Body of pancreas (tissue), 4 donors: ENCODE results near the gene SMPDL3B. TPM values are rescaled to one million over a fixed set of nuclear protein-coding genes. Genes with fewer than 3 reads are reported as not detected.

ENCODE experiments used
- ATAC-seq: fragments of 150-250 bp; one replicate; pipeline ENCODE4 v1.9.1; 2016
- DNase-seq, 4 donors: peaks; one replicate each; pipeline ENCODE4 v3.0.0-alpha.2; 2019
- H3K27ac ChIP-seq, 4 donors: fragments of 200-600 bp; sonication (generic); 1 replicate in 3 of 4; 2 replicates in 1 of 4; pipeline versions ENCODE4 v1.5.1 to v1.6.1; 2016 to 2019; ENCODE audit warnings: mild to moderate bottlenecking in 1 of 4, mixed read lengths in 1 of 4, moderate library complexity in 1 of 4
- H3K27me3 ChIP-seq, 2 donors: fragments of 200-600 bp; sonication (generic); one replicate each; pipeline ENCODE4 v1.6.0; 2016; ENCODE audit warnings: mild to moderate bottlenecking in 1 of 2
- H3K36me3 ChIP-seq, 2 donors: fragments of 200-600 bp; sonication (generic); replicated peaks in 1 of 2; 2 replicates each; pipeline ENCODE4 v1.5.1; 2016; ENCODE audit warnings: low read depth in 2 of 2; ENCODE audit not compliant: insufficient read depth in 1 of 2
- H3K4me1 ChIP-seq: fragments of 200-600 bp; sonication (generic); one replicate; pipeline ENCODE4 v1.6.0; 2016
- H3K4me3 ChIP-seq, 2 donors: fragments of 200-600 bp; sonication (generic); 1 replicate in 1 of 2; 2 replicates in 1 of 2; pipeline ENCODE4 v1.5.1; 2016 to 2019
- H3K9me3 ChIP-seq, 3 donors: fragments of 200-600 bp; sonication (generic); 1 replicate in 2 of 3; 2 replicates in 1 of 3; pipeline ENCODE4 v1.5.1; 2016
- CTCF ChIP-seq, 7 experiments: fragments of 450-650 bp in 4 of 7; fragments of 200-600 bp in 3 of 7; sonication (generic) in 3 of 7; IDR thresholded peaks; one replicate each; pipeline ENCODE4 v1.5.1; 2016 to 2019; ENCODE audit warnings: antibody characterized with exemption in 7 of 7
- POLR2A ChIP-seq, 3 donors: fragments of 450-650 bp; IDR thresholded peaks; one replicate each; pipeline ENCODE4 v1.6.1; 2016; ENCODE audit warnings: antibody characterized with exemption in 3 of 3, mild to moderate bottlenecking in 2 of 3
- WGBS, 2 donors: methylation state at CpG; one replicate each; pipeline ENCODE4 v1.1.5; 2017; 5-methylcytosine and 5-hydroxymethylcytosine counted together
- intact Hi-C: fragments of 100-400 bp; cut with DNase I; formaldehyde crosslinking; loops from one replicate; pipeline ENCODE4 v1.15.1; 2023
- total RNA-seq, 2 donors: library from RNA; depleted of rRNA; stranded (reverse); fragments of >200 nt; gene quantifications; one replicate each; pipeline ENCODE4 v1.1.0, GENCODE V29; 2016

Gene SMPDL3B
- total RNA-seq, 2 donors from 2014 or later: 18.8 to 28.0 TPM

GRCh38 chr1:27952147-27952546 lies 17.3 kb downstream of the SMPDL3B start:
- no peaks in the 10 kb centered on the region for H3K9me3 ChIP-seq
- 43 to 47% methylated on average over 3 of the region's 3 CpGs for WGBS, 2 donors
- no peak overlapping the region for H3K27ac ChIP-seq
- no peaks in the 10 kb centered on the region for H3K36me3 ChIP-seq
- H3K27me3 ChIP-seq: no peaks in the 10 kb centered on the region
- no peak overlapping the region for H3K4me3 ChIP-seq
- intact Hi-C loops: no loop called here
- TF ChIP-seq CTCF (IDR thresholded peaks at IDR 0.05) (no peak), POLR2A (IDR thresholded peaks at IDR 0.05) (no peak)
- no peak for ATAC-seq
- no peak for DNase-seq
- H3K4me1 ChIP-seq: no peaks in the 10 kb centered on the region

- no peaks in the 10 kb centered on the region for H3K27me3 ChIP-seq
- no peak for DNase-seq
- H3K9me3 ChIP-seq: no peaks in the 10 kb centered on the region
- H3K36me3 ChIP-seq: no peaks in the 10 kb centered on the region
- WGBS, 2 donors: 93 to 94% methylated on average over 10 of the region's 10 CpGs
- no peak overlapping the region for H3K27ac ChIP-seq
- TF ChIP-seq CTCF (IDR thresholded peaks at IDR 0.05): no peak
- TF ChIP-seq POLR2A (IDR thresholded peaks at IDR 0.05): no peak
- H3K4me3 ChIP-seq: no peak overlapping the region
- intact Hi-C loops: no loop called here
- peaks cover 3% of the 10 kb centered on the region for H3K4me1 ChIP-seq
- ATAC-seq: no peak
Observed at GRCh38 chr1:27954186-27954585, 19.4 kb downstream of the SMPDL3B start.

- 82 to 84% methylated on average over 6 of the region's 6 CpGs for WGBS, 2 donors
- H3K27ac ChIP-seq: no peak overlapping the region
- intact Hi-C loops: no loop called here
Observed at GRCh38 chr1:27955076-27955475, 20.3 kb downstream of the SMPDL3B start.

GRCh38 chr1:27956761-27957160 lies 22.0 kb downstream of the SMPDL3B start:
- intact Hi-C loops: no loop called here
- DNase-seq (no peak), ATAC-seq (no peak)
- TF ChIP-seq CTCF (IDR thresholded peaks at IDR 0.05): no peak
- no peak for TF ChIP-seq POLR2A (IDR thresholded peaks at IDR 0.05)
- 81 to 87% methylated on average over 6 of the region's 6 CpGs for WGBS, 2 donors
- Histone ChIP-seq H3K27ac (no peak overlapping the region), H3K4me3 (no peak overlapping the region), H3K27me3 (no peaks in the 10 kb centered on the region), H3K9me3 (no peaks in the 10 kb centered on the region), H3K4me1 (peaks cover 20% of the 10 kb centered on the region), H3K36me3 (no peaks in the 10 kb centered on the region)

More at GRCh38 chr1:27955076-27955475, 20.3 kb downstream of the SMPDL3B start:
- Histone ChIP-seq H3K4me3 (no peak overlapping the region), H3K4me1 (peaks cover 6% of the 10 kb centered on the region), H3K27me3 (no peaks in the 10 kb centered on the region), H3K9me3 (no peaks in the 10 kb centered on the region), H3K36me3 (no peaks in the 10 kb centered on the region)
- no peak for ATAC-seq
- no peak for DNase-seq
- TF ChIP-seq CTCF (IDR thresholded peaks at IDR 0.05) (no peak), POLR2A (IDR thresholded peaks at IDR 0.05) (no peak)

- H3K36me3 ChIP-seq: no peaks in the 10 kb centered on the region
- no peak for ATAC-seq
- no peaks in the 10 kb centered on the region for H3K9me3 ChIP-seq
- intact Hi-C loops: no loop called here
- H3K27ac ChIP-seq: no peak overlapping the region
- H3K4me1 ChIP-seq: peaks cover 26% of the 10 kb centered on the region
- 79 to 83% methylated on average over 5 of the region's 5 CpGs for WGBS, 2 donors
- TF ChIP-seq CTCF (IDR thresholded peaks at IDR 0.05): no peak
- TF ChIP-seq POLR2A (IDR thresholded peaks at IDR 0.05): no peak
- H3K27me3 ChIP-seq: no peaks in the 10 kb centered on the region
- DNase-seq: no peak
- no peak overlapping the region for H3K4me3 ChIP-seq
Observed at GRCh38 chr1:27957655-27958054, 22.9 kb downstream of the SMPDL3B start.
